Testis (tissue), 2 donors: ENCODE results near the gene ACADVL.

Experiments
- CTCF ChIP-seq, 3 experiments: fragments of 450-650 bp in 2 of 3; fragments of 200-600 bp in 1 of 3; sonication (generic) in 1 of 3; IDR thresholded peaks; one replicate each; pipeline ENCODE4 v1.5.1; 2016 to 2019; ENCODE audit warnings: antibody characterized with exemption in 3 of 3, mild to moderate bottlenecking in 2 of 3, moderate library complexity in 1 of 3
- POLR2A ChIP-seq: fragments of 450-650 bp; IDR thresholded peaks from one replicate; pipeline ENCODE4 v1.6.1; 2017; ENCODE audit warnings: antibody characterized with exemption, mild to moderate bottlenecking, moderate library complexity

GRCh38 chr17:7219229-7219811 lies 418 bp upstream of the ACADVL start:
- TF ChIP-seq CTCF (IDR thresholded peaks at IDR 0.05) (no peak), POLR2A (no peak)
